HL-60 (cell line): ENCODE results near the gene GFOD2.
A peak's percentile ranks its signal among the peaks of the same experiment; 100 is the strongest.

Experiments used
- DNase-seq, 2 experiments: peaks; one replicate each; pipeline ENCODE4 v3.0.0-alpha.2; 2010 to 2020; ENCODE audit warnings: low read depth in 1 of 2, low spot score in 1 of 2
- H3K27ac ChIP-seq: fragments of 250-450 bp; sonication (Bioruptor Pico); replicated peaks from 2 replicates; pipeline ENCODE4 v1.5.1; 2020; ENCODE audit warnings: mild to moderate bottlenecking, moderate library complexity
- H3K27me3 ChIP-seq: fragments of 250-450 bp; sonication (Bioruptor Pico); 2 replicates; pipeline ENCODE4 v1.5.1; 2021; ENCODE audit warnings: mild to moderate bottlenecking, moderate library complexity; ENCODE audit not compliant: insufficient read depth, poor library complexity, severe bottlenecking
- H3K4me3 ChIP-seq: replicated peaks from 2 replicates; pipeline ENCODE4 v1.5.1; 2011; ENCODE audit warnings: mild to moderate bottlenecking, control low read depth, low read length; ENCODE audit not compliant: insufficient read depth
- GABPA ChIP-seq: IDR thresholded peaks from 2 replicates; pipeline ENCODE4 v1.6.1; 2012; ENCODE audit warnings: low read depth
- POLR2AphosphoS5 ChIP-seq: IDR thresholded peaks from 2 replicates; pipeline ENCODE4 v1.6.1; 2012; ENCODE audit warnings: low read depth
- SPI1 ChIP-seq: IDR thresholded peaks from 2 replicates; pipeline ENCODE4 v1.6.1; 2012; ENCODE audit warnings: low read depth, mild to moderate bottlenecking, borderline replicate concordance
- long read RNA-seq: library from polyadenylated mRNA; unstranded; transcript quantifications from one replicate; pipeline ENCODE4 v2.0.0, GENCODE V29; 2020
- TF ChIP-seq, protein P1 (sequence below): IDR thresholded peaks from one replicate; pipeline ENCODE4 v1.5.1; 2011; ENCODE audit warnings: low read length, control low read depth, inconsistent platforms; ENCODE audit not compliant: insufficient read depth
- TF ChIP-seq, protein P2 (sequence below): IDR thresholded peaks from 2 replicates; pipeline ENCODE4 v1.6.1; 2012; ENCODE audit warnings: low read depth; ENCODE audit not compliant: insufficient replicate concordance

GFOD2 gene, protein sequence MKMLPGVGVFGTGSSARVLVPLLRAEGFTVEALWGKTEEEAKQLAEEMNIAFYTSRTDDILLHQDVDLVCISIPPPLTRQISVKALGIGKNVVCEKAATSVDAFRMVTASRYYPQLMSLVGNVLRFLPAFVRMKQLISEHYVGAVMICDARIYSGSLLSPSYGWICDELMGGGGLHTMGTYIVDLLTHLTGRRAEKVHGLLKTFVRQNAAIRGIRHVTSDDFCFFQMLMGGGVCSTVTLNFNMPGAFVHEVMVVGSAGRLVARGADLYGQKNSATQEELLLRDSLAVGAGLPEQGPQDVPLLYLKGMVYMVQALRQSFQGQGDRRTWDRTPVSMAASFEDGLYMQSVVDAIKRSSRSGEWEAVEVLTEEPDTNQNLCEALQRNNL
- long read RNA-seq, full-length matches to known transcripts: 87 of 91 reads
- long read RNA-seq, partial matches to known transcripts: 1 of 91 reads
- long read RNA-seq, other reads (novel, unspliced or antisense): 3 of 91 reads

DNA sequence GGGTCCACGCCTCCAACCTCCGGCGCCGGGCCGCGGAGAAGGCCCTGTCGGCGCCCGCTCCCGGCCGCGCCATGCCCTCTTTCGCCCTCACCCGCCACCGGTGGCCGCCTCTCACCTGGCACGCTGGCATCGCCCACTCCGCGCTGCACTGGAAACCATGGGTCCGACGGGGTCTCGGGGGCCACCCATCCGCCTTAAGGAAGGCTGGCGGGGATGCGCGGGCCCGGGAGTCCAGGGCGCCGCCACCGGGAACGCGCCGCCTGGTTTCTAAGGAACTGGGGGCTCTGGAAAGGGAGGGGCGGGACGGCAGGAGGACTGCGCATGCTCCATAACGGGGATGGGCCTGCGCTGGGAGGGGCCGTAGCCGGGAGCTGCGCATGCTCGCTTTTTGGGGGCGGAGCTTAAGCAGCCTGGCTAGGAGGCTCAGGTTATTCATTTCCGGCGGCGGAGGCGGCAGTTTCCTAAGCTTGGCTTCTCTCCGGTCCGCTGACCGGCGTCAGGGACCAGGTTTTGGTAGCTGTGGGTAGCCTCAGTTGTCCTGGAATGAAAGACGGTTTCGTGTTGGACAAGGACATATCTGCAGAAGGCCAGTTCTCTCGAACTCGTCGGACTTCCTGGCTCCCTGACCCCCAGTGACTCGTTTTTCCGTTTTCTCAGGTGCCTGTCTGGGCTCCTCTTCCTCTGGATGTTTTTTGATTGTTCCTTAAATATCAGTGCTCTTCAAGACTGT, at the start of gene GFOD2:
Gene GFOD2, minus strand, starts transcription at position 269 of the 730 bp plus-strand sequence. CDS start 33,601 bp downstream, outside the sequence.
- TF ChIP-seq, protein P1, sequence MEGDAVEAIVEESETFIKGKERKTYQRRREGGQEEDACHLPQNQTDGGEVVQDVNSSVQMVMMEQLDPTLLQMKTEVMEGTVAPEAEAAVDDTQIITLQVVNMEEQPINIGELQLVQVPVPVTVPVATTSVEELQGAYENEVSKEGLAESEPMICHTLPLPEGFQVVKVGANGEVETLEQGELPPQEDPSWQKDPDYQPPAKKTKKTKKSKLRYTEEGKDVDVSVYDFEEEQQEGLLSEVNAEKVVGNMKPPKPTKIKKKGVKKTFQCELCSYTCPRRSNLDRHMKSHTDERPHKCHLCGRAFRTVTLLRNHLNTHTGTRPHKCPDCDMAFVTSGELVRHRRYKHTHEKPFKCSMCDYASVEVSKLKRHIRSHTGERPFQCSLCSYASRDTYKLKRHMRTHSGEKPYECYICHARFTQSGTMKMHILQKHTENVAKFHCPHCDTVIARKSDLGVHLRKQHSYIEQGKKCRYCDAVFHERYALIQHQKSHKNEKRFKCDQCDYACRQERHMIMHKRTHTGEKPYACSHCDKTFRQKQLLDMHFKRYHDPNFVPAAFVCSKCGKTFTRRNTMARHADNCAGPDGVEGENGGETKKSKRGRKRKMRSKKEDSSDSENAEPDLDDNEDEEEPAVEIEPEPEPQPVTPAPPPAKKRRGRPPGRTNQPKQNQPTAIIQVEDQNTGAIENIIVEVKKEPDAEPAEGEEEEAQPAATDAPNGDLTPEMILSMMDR: no peak
- peak; percentile 15; the same call in 1 of the 2 replicates for TF ChIP-seq SPI1
- TF ChIP-seq POLR2AphosphoS5: peak; percentile 92
- TF ChIP-seq, protein P2, sequence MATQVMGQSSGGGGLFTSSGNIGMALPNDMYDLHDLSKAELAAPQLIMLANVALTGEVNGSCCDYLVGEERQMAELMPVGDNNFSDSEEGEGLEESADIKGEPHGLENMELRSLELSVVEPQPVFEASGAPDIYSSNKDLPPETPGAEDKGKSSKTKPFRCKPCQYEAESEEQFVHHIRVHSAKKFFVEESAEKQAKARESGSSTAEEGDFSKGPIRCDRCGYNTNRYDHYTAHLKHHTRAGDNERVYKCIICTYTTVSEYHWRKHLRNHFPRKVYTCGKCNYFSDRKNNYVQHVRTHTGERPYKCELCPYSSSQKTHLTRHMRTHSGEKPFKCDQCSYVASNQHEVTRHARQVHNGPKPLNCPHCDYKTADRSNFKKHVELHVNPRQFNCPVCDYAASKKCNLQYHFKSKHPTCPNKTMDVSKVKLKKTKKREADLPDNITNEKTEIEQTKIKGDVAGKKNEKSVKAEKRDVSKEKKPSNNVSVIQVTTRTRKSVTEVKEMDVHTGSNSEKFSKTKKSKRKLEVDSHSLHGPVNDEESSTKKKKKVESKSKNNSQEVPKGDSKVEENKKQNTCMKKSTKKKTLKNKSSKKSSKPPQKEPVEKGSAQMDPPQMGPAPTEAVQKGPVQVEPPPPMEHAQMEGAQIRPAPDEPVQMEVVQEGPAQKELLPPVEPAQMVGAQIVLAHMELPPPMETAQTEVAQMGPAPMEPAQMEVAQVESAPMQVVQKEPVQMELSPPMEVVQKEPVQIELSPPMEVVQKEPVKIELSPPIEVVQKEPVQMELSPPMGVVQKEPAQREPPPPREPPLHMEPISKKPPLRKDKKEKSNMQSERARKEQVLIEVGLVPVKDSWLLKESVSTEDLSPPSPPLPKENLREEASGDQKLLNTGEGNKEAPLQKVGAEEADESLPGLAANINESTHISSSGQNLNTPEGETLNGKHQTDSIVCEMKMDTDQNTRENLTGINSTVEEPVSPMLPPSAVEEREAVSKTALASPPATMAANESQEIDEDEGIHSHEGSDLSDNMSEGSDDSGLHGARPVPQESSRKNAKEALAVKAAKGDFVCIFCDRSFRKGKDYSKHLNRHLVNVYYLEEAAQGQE: no peak
- DNase-seq: peak; percentile 89 to 96
- Histone ChIP-seq H3K27ac (peak within 1 kb of the TSS; percentile 82), H3K27me3 (no peaks in the 10 kb centered on the region), H3K4me3 (peak within 1 kb of the TSS; percentile 98)

DNA sequence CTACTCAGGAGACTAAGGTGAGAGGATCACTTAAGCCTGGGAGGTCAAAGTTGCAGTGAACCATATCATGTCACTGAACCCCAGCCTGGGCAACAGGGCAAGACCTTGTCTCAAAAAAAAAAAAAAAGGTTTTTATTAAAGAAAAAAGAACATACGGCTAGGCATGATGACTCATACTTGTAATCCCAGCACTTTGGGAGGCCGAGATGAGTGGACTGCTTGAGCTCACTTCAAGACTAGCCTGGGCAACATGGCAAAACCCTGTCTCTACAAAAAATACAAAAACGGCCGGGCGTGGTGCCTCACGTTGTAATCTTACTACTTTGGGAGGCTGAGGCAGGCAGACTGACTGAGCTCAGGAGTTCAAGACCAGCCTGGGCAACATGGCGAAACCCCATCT, 48.8 kb upstream of the GFOD2 start:
- H3K4me3 ChIP-seq: no peak overlapping the region

DNA sequence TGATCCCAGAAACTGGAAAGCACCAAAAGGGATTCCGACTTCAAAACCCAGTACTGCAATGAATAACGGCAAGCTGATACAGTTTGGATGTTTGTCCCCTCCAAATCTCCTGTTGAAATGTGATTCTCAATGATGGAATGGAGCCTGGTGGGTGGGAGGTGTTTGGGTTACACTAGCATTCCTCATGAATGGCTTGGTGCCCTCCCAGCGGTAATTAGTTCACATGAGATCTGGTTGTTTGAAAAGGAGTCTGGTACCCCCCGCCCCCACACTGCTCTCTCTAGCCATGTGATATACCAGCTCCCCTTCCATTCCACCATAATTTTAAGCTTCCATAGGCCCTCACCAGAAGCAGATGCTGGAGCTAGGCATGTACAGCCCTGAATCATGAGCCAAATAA, 47.2 kb upstream of the GFOD2 start:
- DNase-seq: no peak
- Histone ChIP-seq H3K27ac (no peak overlapping the region), H3K27me3 (no peaks in the 10 kb centered on the region), H3K4me3 (no peak overlapping the region)
- TF ChIP-seq GABPA (no peak), SPI1 (no peak), POLR2AphosphoS5 (no peak)
- TF ChIP-seq, protein P2: no peak
- TF ChIP-seq, protein P1: no peak

More for the DNA sequence above, 48.8 kb upstream of the GFOD2 start:
- no peak for TF ChIP-seq SPI1
- TF ChIP-seq, protein P1: no peak
- no peak for TF ChIP-seq POLR2AphosphoS5
- DNase-seq: no peak
- no peak overlapping the region for H3K27ac ChIP-seq
- H3K27me3 ChIP-seq: no peaks in the 10 kb centered on the region
